NCI-H1694 (cell line): ENCODE measurements around the gene LHFPL6.

ENCODE experiments used
- DNase-seq: peaks from one replicate; lab custom pipeline; 2025; lab: John Stamatoyannopoulos, UW

The LHFPL6 gene

DNA sequence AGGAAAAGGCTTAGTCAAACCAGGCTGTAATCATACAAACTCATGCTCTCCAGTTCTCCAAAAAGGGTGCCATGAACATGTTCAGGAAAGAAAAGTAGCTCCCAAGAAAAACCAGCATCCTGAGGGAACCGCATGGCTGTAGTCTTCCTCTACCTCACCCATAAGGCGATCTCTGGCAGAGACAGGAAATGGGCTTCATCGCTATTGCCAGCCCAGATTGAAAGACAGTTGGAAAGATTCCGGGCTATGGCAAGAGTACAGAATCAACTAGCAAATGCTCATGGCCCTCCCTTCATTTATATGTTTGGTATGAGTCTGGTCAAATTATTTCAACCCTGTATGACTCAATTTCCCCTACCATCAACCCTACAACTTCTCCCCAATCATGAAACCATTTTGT lies 140.1 kb downstream of the LHFPL6 start:
- DNase-seq: no peak

GRCh38 chr13:39462428-39462827 lies 140.6 kb downstream of the LHFPL6 start:
- DNase-seq: no peak

DNA sequence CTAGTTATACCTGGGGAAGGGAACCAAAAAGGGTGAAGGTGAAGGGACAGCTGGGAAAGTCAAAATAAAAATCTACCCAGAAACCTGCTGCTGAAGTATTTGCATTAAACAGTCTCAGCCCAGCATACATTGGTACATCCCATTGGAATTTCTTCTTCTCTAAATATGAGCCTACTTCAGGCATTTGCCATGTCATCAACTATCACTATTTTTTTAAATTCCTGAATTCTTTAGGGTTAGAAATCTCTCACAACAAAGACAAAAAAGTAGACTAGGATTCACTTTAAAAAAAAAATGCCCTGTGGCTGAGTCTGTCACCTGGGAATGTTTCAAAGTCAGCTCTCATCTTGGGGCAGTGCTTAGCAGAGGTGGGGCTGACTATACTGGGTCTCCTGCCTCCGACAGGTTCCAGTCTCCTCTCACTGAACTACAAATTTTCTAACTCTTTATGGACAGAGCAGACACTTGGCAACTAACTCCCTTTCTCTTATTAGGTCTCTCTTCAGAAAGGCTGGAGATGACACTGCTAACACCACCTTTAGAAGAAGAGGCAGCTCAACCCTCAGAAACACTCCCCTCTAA lies 141.2 kb downstream of the LHFPL6 start:
- no peak for DNase-seq

DNA sequence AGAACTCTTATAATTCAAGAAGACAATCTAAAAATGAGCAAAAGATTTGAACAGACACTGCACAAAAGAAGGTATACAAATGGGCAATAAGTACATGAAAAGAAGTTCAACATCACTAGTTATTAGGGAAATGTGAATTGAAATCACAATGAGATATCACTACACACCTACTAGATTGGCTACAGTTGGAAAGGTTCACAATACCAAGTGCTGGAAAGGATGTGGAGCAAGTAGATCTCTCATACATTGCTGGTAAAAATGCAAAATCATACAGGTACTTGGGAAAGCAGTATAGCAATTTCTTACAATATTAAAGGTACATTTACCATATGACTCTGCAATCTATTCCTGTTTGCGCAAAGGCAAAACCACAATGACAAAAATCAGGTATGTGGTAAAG lies 145.7 kb downstream of the LHFPL6 start:
- no peak for DNase-seq

- no peak for DNase-seq
Measured at GRCh38 chr13:39455521-39456175, 147.3 kb downstream of the LHFPL6 start.

DNA sequence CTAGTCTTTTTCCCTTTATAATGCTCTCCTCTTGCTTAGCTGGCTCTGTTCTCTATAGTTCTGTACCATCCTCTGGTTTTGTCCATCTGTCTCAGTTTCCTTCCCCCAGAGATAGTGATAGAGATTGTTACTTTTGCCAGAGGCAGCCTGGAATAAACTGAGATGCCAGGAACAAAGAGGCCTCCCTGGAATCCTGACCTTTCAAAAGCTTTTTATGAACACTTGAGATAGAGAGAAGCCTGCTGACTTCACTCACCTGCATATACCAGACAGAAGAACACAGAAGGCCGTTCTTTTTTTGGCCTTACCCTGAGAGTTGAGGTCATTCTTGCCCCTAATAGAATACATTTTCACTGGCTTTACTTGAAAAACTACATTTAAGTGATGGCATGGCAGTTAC lies 150.2 kb downstream of the LHFPL6 start:
- no peak for DNase-seq

GRCh38 chr13:39452417-39452816 lies 150.6 kb downstream of the LHFPL6 start:
- no peak for DNase-seq

- DNase-seq: peak; percentile 37
Measured at GRCh38 chr13:39451860-39452301, 151.1 kb downstream of the LHFPL6 start.

DNA sequence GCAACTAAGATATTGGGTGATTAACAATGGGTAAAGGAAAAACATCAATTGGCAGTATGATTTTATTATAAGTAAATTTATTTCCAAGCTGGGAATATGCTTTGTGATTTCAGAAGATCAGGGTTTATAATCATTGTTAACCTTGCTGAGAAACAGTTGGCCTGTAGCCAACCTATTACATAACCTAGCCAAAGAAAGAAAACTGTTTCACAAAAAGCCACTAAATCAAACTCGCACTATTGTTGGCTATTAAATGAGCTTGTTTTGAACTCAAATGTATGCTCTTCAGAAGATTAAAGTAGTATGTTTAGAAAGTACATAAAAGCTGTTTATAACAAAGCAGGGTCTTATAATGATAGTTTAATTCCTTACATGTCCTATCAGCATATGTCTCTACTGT lies 151.7 kb downstream of the LHFPL6 start:
- DNase-seq: peak; percentile 20

- no peak for DNase-seq
Measured at GRCh38 chr13:39450176-39450575, 152.8 kb downstream of the LHFPL6 start.

- no peak for DNase-seq
Measured at GRCh38 chr13:39448834-39449233, 154.2 kb downstream of the LHFPL6 start.

DNA sequence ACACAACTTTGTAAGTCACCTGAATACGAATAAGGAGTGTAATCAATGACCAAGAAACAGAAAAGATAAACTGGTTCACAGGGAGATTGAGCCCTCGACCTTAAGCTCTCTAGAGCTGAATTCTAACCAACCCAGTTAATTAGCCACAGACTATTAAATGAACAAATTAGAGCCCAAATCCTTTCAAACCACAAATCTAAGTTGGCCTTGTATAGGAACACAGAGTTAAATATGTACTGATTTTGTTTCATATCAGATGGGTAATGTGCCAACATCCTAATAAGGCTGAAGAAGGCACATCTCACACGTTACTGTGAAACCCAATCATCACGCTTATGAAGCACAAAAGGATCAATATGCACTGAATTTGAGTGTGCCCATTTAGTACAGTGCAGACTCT lies 156.1 kb downstream of the LHFPL6 start:
- no peak for DNase-seq

DNA sequence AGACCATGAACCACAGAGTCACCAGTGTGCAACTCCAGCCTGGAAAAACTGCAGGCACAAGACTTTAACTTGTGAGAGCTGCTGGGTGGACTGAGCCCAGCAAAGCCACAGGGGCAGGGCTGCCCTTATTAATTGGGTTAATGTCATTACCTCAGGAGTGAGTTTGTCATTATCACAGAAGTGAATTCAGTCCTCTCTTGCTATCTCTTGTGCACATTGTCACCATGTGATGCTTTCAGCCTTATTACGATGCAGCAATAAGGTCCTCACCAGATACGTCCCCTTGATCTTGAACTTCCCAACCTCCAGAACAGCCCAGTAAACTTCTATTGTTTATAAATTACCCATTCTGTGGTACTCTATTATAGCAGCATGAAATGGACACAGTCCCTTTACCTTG lies 158.1 kb downstream of the LHFPL6 start:
- DNase-seq: no peak

DNA sequence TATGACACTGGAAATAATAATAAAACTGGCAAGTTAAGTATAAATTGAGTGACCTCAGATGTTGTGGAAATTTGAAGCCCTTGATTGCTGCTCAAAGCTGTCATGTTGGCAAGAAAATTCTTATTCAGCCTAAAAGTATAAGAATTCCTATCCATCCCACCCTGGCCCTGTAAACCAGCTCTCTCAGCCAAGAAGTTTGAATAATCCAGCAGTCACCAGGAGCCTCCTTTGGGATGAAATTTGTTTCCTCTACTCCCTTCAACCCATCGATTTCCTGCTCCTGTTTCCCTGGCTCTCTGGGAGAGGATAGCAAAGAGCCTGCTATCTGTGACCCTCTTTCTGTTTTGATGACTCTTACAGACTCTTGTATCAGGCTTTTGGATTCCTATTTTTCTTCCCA lies 169.3 kb downstream of the LHFPL6 start:
- no peak for DNase-seq

GRCh38 chr13:39432196-39432595 lies 170.8 kb downstream of the LHFPL6 start:
- no peak for DNase-seq

GRCh38 chr13:39422845-39423565 lies 180.0 kb downstream of the LHFPL6 start:
- DNase-seq: no peak

- no peak for DNase-seq
Measured at GRCh38 chr13:39419876-39420275, 183.1 kb downstream of the LHFPL6 start.

- DNase-seq: no peak
Measured at GRCh38 chr13:39419068-39419467, 183.9 kb downstream of the LHFPL6 start.

DNA sequence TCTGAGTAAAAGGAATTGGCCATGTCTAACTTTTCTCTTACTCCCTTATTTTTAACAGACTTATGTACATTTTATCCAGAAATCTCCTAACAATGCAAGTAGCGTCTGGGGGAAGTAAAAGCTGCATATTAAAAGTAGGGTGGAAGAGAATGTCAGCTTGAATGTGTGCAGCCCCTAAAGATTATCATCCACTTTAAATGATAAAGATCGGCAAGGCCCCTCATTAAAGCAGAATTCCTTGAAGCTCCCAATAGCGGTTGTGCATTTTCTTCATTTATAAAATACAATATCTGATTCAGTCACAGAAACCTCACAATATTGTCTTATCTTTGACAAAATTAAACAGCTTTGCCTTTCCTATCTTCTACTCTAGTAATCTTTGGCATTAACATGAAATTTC lies 184.6 kb downstream of the LHFPL6 start:
- DNase-seq: no peak

DNA sequence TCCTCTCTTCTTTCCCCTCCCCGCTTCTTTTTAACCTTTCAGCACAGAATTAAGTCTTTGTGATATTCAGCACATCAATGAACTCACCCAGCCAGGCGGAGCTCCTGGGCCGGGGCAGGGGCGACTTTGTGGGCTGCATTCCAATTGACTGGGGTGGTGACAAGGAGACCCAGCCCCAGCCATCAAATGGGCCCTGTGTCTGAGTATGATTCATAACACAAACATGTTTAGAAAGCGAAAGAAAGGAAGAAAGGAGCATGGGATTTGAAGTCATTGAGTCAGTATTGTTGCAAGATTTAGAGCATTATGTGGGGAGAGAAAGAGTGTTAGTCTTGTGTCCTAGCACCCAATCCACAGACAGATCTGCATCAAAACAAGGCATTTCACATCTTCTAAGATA lies 185.3 kb downstream of the LHFPL6 start:
- no peak for DNase-seq

- no peak for DNase-seq
Measured at GRCh38 chr13:39417131-39417530, 185.9 kb downstream of the LHFPL6 start.

DNA sequence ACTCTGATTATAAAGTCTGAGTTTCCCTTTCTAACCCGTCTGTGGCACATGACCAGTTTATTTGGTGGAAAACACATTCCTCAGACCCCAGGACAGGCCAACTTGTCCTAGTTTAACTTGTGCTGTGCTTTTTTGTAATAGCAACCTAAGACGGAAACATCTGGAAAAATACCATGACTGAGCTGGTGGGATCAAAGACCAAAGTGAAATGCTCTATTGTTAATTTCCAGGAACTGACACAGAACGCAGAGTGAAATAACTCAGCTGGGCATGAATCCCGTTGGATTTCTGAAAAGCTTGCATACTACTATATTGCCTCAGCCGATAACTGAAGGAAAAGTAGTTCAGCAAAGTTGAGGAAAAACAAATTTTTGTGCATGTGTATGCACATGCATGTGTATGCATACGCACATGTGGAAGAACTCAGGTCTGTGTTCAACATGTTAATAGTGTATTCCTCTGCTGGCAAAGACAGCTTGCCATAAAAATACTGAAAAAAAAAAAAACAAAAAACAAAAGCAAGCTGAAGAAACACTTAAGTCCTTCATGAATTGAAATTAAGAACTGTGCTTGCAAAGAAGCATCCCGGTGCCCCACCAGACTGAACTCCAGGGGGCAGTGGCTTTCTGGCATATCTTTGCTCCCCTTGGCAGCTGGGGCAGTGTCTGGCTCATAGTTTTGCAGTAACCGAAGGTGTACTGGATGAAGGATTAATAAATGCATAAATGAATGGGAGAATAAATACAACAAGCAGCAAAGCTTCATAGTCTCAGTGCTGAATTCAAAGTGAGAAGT lies 187.8 kb downstream of the LHFPL6 start:
- peak; percentile 22 for DNase-seq

GRCh38 chr13:39414339-39414738 lies 188.7 kb downstream of the LHFPL6 start:
- DNase-seq: no peak
